GM21717 (cell line): Measurements from ENCODE around the gene ATG13.
"Not testable (repeated sequence)": the region's sequence is repeated elsewhere in the genome, so short reads cannot be mapped to it uniquely, and the experiment has no call there.

Experiments used
- ATAC-seq: cut with Tn5 transposase; IDR thresholded peaks from one replicate; pipeline ENCODE4 v1.9.1; 2021; ENCODE audit warnings: mild to moderate bottlenecking, moderate library complexity; ENCODE audit not compliant: unreplicated experiment

ATG13 gene

DNA sequence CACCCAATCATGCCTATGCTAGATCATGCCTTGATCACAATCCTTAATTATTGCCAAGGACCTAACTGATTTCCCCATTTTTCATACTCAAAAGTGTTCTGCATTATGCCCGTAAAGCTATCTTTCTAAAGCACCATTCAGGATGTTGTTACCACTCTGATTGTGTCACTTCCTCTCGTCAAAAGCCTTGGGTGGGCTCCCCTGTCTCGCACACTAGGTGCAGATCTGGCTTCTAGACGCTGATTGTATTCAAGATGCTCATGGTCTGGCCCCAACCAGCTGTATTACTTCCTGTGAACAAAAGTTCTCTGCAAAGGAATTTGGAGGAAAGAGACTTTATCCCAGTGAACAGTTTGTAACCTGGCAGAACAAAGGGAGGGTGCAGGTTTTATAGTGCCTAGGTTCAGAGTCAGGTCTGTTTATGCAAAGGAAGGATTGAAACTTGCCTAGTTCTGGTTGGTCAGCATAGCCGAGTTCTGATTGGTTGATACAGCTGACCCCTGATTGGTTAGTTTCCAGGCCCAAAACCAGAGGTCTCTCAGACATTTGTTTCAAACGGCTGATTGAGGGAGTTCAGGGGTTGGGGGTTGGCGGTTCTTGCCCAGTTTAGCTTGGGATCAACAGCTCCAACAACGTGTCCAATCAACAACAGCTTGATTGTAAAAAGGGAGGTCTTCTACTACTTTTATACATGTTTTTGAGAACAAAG, 25.4 kb downstream of the ATG13 start:
- no peak for ATAC-seq

DNA sequence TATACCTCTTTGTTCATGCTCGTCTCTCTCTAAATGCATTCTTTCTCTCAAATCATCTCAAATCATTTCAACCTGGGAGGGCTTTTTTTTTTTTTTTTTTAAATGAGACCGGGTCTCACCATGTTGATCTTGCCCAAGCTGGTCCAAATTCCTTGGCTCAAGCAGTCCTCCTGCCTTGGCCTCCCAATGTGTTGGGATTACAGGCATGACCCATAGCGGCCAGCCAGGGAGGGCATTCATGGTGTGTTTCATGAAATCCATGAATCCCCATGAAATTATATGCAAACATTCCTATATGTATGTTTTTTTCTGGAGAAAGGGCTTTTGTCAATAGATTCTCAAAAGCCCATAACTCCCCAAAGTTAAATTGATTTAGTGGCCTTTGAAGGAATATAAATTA, 26.2 kb downstream of the ATG13 start:
- ATAC-seq, result no peak

DNA sequence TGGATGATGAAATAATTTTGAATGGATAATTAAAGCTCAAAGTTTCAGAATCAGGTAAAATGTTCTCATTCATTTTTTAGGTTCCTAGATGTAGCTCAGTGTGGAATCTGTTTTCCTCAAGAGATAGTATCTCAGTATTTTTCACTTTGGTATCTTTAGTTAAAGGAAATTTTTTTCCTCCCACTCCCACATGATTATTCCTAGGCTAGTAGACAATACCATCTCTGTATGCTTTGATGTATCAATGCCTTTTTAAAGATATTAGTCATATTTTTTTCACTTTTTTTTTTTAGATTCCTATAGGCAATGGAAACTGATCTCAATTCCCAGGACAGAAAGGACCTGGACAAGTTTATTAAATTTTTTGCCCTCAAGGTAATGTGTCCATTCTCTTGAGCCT, 26.6 kb downstream of the ATG13 start:
- no peak for ATAC-seq

DNA sequence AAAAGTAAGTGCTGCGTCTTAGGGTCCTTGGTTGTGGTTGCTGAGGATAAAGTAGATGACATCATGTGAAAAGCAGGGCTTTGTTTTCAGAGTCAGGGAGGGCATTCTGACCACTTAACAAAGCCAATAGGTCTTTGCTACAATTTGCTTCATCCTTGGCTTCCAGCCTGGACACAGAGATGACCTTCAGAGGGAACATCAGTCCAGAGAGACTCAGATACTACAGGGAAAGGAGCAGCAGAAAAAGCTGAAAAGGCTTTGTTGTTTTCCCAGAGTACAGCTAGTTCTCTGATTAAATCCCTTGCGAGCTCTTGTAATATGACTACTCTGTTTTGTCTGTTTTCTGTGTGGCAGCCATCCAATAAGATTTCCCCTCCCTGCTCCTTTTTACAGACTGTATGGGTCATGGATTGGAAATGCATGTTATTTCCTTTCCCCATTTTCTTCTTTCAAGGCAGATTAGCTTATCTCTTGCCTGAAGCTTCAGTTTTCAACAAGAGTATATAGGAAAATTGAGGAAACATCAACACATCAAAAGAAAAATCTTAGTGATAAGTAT, 31.9 kb downstream of the ATG13 start:
- no peak for ATAC-seq

DNA sequence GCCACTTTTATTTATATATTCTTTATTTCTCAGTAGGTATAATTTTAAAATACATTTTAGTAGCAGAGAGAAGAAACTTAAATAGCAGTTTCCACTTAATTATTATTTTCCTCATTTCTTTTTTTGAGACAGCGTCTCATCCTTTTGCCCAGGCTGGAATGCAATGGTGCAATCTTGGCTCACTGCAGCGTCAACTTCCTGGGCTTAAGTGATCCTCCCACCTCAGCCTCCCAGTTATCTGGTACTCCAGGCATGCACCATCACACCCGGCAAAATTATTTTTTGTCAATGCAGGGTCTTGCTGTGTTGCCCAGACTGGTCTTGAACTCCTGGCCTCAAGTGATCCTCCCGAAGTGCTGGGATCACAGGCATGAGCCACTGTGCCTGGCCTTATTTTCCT, 38.3 kb downstream of the ATG13 start:
- no peak for ATAC-seq

DNA sequence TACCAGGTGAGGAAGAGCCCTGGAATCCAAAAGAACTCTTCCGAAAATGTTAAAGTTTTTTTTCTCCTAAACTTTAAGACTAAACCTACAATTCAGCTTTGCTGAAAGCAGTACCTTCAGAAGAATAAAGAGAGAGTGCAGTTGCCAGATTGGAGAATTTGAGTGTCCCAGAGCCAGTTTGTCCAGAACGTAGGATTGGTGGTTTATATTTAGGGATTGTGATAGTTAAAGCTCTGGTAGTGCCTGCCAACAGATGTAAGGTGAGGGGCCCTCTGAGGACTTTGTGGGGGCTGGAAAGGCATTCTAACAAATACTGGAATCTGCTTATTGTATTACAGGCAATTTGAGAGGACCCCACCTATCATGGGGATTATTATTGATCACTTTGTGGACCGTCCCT, 39.8 kb downstream of the ATG13 start:
- no peak for ATAC-seq

DNA sequence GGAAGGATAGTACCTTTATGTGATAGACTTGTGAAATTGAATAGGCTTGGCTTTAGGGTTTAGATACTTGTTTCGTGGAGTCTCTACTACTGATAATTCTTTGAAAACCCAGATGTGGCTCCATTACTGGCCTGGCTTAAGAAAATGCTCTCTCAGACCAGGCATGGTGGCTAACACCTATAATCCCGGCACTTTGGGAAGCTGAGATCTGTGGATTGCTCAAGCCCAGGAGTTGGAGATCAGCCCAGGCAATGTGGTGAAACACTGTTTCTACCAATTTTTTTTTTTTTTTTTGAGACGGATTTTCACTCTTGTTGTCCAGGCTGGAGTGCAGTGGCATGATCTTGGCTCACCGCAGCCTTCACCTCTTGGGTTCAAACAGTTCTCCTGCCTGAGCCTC, 40.9 kb downstream of the ATG13 start:
- no peak for ATAC-seq

DNA sequence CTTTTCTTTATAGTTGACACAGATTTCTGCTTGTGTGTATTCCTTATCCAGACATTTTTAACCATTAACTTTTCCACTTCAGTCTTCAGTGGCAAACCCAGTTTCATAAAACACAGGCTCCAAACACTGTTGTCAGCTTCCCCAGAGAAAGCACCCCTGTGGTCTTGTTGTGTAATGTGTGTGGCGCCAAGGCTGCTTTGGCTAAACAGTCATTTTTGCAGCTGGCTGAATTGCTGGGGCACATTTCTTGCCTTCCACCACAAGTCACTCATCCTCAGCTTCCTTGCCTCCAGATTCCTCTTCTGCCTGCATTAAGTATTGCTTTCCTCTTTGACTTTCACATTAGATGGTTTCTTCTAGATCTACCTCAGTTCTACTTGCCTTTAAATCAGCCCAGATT, 42.6 kb downstream of the ATG13 start:
- ATAC-seq, result no peak

DNA sequence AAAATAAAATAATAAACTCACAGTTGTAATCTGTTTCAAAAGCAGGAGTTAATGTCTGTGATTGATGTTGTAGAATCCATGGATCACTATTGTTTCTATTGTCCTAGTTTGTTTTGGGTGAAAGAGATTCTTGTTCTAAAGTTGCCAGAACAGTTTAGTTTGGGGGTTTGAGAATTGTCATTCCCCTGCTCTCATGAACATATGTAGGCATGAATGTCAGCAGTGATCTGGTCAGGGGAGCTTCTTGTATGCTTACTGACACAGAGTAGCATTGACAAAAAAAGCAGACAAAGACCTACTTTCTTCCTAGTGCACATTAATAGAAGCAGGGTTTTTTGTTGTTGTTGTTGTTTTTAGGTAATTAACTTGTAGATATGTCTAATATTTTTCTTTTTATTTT, 44.5 kb downstream of the ATG13 start:
- ATAC-seq, result no peak

DNA sequence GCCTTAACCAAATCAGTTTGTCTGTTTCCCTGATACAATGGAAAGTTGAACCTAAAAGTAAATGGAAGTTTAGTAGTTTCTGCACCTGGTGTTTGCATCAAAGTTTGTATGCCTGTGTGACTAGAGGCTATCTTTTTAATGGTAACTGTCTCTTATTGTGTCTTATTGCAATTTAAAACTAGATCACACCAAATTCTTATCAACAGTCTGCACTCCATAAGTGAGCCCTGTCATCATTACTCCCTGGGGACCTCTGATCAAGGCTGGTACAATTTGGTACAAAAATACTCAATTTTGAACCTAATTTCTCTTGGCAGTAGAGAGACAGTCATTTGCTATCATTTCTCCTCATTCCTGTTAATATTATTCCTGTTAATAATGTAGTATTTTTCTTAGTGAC, 45.0 kb downstream of the ATG13 start:
- ATAC-seq, result no peak

DNA sequence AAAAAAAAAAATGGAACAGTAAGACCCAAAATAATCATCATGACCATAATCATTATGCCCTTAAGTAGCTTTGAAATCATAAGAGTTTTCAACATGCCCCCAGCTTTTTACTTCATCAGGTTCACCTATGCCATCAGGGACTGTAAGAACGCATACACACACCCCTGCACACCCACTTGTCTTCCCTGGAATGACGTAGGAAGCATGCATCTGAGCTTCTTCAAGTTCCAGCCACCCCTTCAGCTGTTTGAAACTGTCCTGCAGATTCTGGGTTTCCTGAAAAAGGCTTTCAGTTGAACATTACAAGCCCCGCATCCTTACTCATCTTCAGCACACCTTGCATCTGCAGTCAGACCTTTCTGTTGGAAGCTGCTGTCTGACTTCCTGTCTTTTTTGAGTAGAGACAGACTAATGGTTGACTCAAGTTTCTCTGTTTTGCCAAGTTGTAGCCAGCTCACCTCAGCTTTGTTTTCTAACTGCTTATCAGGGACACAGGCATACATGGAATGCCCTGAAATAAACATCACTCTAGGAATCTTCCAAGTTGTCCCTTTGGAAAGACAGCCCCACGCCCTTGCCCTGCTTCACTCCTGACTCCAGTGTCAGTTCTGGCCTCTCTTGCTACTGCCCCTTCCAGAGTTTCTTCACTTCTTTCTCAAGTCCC, 46.1 kb downstream of the ATG13 start:
- ATAC-seq, result no peak

DNA sequence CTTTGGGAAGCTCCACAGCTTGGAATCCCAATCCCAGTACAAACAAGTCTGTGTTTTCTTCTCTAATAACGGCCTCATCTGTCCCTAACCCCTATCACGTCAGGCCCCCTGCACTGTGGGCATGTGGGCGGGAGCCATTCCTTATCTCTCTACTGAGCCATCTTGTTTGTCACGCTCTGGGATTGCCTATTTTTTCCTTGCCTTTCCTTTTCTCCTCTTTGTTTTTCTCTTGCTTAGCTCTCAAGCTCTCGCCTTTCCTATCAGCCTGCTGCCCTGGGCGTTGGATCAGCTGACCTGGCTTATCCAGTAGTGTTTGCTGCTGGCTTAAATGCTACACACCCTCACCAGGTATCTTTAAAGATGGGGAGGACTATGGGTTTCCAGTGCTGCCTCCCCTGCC, 47.3 kb downstream of the ATG13 start:
- ATAC-seq, result no peak

DNA sequence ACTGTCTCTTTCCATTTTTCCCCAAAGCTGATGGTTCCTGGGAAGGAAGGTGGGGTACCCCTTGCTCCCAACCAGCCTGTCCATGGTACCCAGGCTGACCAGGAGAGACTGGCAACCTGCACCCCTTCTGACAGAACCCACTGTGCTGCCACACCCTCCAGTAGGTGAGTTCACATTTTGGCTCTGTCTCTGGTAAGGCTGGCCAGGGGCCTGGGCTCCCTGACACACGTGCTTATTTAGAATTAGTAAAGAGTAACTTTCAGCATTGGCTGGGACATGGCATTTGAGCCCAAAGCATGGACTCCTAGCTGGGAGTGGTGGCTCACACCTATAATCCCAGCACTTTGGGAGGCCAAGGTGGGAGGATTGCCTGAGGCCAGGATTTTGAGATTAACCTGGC, 48.0 kb downstream of the ATG13 start:
- ATAC-seq, result no peak

DNA sequence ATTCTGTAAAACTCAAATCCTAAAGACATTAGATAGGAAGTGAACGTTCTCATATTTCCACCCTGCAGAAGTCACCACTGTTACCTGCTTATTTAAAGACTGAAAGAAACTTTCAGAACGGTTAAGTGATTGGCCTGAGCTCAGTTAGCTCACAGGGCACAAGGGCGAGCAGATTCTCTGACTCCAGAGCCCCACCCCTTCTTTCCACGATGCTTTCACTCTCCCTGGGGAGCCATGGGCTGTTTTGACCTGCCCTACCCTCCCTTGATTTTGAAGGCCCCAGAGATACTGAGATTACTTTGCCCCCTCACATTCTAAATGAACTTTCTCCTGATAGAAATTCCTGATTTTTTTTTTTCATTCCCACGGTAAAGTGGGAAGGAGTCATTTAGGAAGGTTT, 49.2 kb downstream of the ATG13 start:
- no peak for ATAC-seq

DNA sequence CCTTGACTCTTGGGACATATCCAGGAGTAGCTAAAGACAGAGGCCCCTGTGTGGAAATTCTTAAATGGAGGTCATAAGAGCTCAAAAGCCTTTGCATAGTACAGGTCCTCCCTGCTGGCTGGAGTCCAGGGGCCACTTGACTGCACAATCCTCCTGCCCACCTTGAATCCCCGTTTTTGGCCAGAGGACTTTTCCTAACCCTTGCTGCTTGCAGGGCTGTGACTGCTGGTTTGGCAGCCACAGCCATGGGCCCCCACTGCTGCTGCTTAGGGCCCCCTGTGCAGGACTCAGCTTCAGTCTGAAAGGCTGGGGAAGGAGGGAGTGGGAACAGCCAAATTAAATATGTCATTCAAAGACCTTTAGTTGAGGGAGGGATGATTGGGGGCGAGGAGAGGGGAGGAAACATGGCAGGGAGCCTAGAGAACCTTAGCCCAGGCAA, 49.7 kb downstream of the ATG13 start:
- ATAC-seq, result no peak

DNA sequence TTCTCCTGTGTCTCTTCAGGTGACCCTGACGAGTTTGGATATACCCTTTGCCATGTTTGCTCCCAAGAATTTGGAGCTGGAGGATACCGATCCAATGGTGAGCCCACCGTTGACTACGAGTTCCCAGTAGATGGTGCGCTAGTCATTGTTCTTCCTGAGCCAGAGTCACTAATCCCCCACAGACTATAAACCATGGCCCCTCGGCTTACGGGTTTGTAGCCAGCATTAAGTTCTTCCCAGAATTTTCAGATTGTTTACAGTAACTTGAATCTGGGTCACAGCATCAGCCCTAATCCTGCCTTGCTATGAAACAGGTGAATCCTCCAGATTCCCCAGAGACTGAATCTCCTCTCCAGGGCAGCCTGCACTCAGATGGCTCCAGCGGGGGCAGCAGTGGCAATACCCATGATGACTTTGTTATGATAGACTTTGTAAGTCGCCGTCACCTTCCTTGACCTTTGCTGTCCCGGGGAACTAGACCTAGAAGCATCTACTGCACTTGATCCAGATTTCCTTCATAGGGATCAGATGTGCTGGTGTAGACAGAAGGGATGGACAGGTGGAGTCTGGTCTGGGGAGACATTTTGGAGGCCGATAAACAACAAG, 51.2 kb downstream of the ATG13 start:
- ATAC-seq, result no peak

DNA sequence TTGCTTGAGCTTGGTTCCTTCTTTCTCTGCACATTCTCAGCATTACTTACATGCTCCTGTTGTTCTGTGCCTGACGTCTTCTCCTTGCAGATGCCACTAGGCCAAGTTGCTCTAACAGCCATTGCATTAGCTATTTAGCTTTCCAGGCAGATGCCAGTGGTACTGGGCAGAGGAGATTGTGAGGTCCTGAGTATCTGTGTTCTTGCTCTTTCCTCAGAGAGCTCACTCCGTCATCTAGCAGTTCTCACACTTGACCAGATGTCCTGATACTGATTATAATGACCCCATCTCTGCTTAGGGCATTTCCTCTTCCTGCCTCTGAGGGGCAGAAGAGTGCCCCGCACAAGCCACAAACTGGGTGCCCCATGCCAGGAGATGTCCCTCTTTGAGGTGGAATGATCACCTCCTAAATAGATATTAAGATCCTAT, 52.4 kb downstream of the ATG13 start:
- ATAC-seq, result no peak

DNA sequence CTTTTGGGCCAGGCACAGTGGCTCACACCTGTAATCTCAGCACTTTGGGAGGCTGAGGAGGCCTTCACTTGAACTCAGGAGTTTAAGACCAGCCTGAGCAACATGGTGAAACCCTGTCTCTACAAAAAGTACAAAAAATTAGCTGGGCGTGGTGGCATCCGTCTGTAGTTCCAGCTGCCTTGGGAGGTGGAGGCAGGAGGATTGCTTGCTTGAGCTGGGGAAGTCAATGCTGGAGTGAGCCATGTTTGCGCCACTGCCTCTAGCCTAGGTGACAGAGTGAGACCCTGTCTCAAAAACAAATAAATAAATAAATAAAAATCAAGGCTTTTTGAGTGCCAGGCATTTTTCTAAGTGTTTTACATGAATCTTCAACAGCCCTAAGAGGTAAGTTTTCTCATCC, 53.2 kb downstream of the ATG13 start:
- not testable (repeated sequence) for ATAC-seq

DNA sequence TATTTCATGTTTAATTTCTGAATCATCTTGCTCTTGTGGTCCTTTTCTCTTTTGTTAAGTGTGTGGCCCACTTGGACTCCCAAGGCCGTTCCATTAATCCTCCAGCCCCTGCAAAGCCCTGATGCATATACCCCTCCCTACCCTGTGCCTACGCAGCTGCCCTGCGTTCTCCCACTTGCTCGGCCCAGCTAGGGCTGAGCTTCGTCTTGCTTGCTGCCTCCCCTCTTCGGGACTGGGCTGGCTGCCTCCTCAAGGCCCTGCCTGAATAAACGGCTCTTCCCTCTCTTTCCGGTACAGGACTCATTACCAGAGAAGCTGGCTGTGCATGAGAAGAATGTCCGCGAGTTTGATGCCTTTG, 54.6 kb downstream of the ATG13 start:
- ATAC-seq, result no peak

DNA sequence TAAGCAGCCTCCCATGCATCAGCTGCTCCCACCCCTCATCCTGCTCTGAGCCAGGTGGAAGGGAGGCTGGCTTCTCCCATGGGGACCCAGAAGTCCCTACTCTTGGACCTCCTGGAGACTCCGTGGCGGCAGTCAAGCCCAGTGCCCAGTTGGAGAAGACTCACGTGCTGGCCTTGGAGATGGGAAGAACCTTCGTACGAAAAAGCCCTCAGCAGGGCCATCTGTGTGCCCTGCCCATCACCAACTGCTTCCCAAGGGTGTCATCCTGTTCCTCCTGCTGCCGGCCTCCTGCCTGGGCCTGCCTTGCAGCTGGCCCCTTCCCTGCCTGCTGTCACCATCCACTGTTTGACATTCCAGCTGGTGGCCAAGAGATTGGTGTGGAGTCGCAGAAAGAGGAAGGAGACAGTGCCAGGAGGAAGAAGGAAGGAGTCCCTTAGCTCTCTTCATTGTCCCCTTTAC, 55.1 kb downstream of the ATG13 start:
- no peak for ATAC-seq

DNA sequence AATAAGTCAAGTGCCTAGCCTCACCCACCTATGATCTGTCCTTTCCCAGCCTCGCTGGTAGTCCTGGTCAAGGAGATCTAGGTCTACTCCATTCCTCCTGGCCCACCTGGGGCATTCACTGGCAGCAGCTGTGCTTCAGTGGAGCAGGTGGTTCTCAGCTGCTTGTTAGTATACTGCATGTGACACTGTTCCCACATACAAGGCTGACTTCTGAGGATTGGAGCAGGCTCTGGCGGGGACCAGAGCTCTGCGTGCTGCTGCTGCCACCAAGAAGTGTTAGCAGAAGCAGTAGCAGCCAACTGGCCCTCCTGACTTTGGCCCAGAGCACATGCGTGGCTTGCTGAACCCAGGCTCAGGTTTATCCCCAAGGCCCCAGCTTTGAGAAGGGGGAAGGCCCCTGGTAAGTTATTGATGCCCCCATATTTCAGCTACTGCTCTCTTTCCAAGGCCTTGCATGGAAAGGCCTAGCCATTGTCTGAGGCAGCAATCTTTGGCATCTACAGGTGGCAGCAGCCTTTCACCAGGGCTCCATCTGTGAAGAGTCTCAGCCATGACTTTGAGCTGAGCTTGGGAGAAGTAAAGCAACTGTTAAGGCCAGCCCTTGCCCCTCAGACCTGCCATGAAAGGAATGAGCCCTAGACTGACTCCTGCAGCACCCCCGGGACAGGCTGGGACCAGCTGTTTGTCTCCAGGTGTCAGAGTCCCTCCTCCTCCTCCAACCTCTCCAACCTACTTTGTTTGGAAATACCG, 56.5 kb downstream of the ATG13 start:
- ATAC-seq, result no peak
